H9 (cell line): ENCODE data around the gene KLHL12. TPM values are rescaled to one million over a fixed set of nuclear protein-coding genes. Genes with fewer than 3 reads are reported as not detected.

ENCODE experiments used
- DNase-seq: peaks from one replicate; pipeline ENCODE4 v3.0.0-alpha.2; 2017
- H2AFZ ChIP-seq: one replicate; pipeline ENCODE4 v1.6.1; 2013; ENCODE audit warnings: mild to moderate bottlenecking, low read length, control low read depth, moderate library complexity
- H2AK5ac ChIP-seq: 2 replicates; pipeline ENCODE4 v1.6.1; 2013; ENCODE audit warnings: low read length, control low read depth, mixed read lengths; ENCODE audit not compliant: insufficient read length
- H2BK120ac ChIP-seq: one replicate; pipeline ENCODE4 v1.6.1; 2013; ENCODE audit warnings: low read depth, mild to moderate bottlenecking, low read length, control low read depth, inconsistent platforms; ENCODE audit not compliant: poor library complexity, severe bottlenecking
- H2BK12ac ChIP-seq: 2 replicates; pipeline ENCODE4 v1.6.1; 2013; ENCODE audit warnings: low read length, control low read depth, mixed read lengths, low read depth; ENCODE audit not compliant: insufficient read length
- H2BK15ac ChIP-seq: 2 replicates; pipeline ENCODE4 v1.6.1; 2013; ENCODE audit warnings: low read depth, low read length, control low read depth
- H2BK20ac ChIP-seq: one replicate; pipeline ENCODE4 v1.6.1; 2013; ENCODE audit warnings: low read depth, mild to moderate bottlenecking, low read length, control low read depth, inconsistent platforms; ENCODE audit not compliant: poor library complexity, severe bottlenecking
- H2BK5ac ChIP-seq: 2 replicates; pipeline ENCODE4 v1.6.1; 2013; ENCODE audit warnings: low read length, control low read depth, mixed read lengths; ENCODE audit not compliant: insufficient read length
- H3K14ac ChIP-seq: 2 replicates; pipeline ENCODE4 v1.6.1; 2013; ENCODE audit warnings: low read length, control low read depth; ENCODE audit not compliant: insufficient read depth
- H3K18ac ChIP-seq: 2 replicates; pipeline ENCODE4 v1.6.1; 2013; ENCODE audit warnings: low read depth, mild to moderate bottlenecking, mixed read lengths, low read length, control low read depth; ENCODE audit not compliant: insufficient read length
- H3K23ac ChIP-seq: 2 replicates; pipeline ENCODE4 v1.6.1; 2013; ENCODE audit warnings: low read length, control low read depth, mixed read lengths, low read depth; ENCODE audit not compliant: insufficient read length
- H3K23me2 ChIP-seq: 2 replicates; pipeline ENCODE4 v1.6.1; 2013; ENCODE audit warnings: low read depth, mild to moderate bottlenecking, mixed read lengths, low read length, control low read depth; ENCODE audit not compliant: insufficient read length, poor library complexity, severe bottlenecking
- H3K27ac ChIP-seq: 2 replicates; pipeline ENCODE4 v1.5.1; 2013; ENCODE audit warnings: low read length, control low read depth, mixed read lengths, low read depth; ENCODE audit not compliant: insufficient read length
- H3K27me3 ChIP-seq: 2 replicates; pipeline ENCODE4 v1.6.1; 2013; ENCODE audit warnings: low read length, control low read depth, inconsistent platforms; ENCODE audit not compliant: insufficient read depth
- H3K4ac ChIP-seq: 2 replicates; pipeline ENCODE4 v1.6.1; 2013; ENCODE audit warnings: low read depth, mild to moderate bottlenecking, control low read depth, inconsistent platforms, low read length, moderate library complexity
- H3K4me1 ChIP-seq: 2 replicates; pipeline ENCODE4 v1.6.1; 2013; ENCODE audit warnings: low read length, control low read depth, inconsistent platforms; ENCODE audit not compliant: insufficient read depth
- H3K4me2 ChIP-seq: 2 replicates; pipeline ENCODE4 v1.6.1; 2013; ENCODE audit warnings: low read length, control low read depth, mixed read lengths; ENCODE audit not compliant: insufficient read length, insufficient read depth
- H3K56ac ChIP-seq: 2 replicates; pipeline ENCODE4 v1.6.1; 2013; ENCODE audit warnings: low read depth, mild to moderate bottlenecking, mixed read lengths, low read length, control low read depth; ENCODE audit not compliant: insufficient read length
- H3K79me1 ChIP-seq: 2 replicates; pipeline ENCODE4 v1.6.1; 2013; ENCODE audit warnings: low read depth, mild to moderate bottlenecking, moderate library complexity, low read length, control low read depth, inconsistent platforms; ENCODE audit not compliant: insufficient read depth, poor library complexity, severe bottlenecking
- H3K79me2 ChIP-seq: 2 replicates; pipeline ENCODE4 v1.6.1; 2013; ENCODE audit warnings: low read length, control low read depth, inconsistent platforms; ENCODE audit not compliant: insufficient read depth
- H3K9ac ChIP-seq: 2 replicates; pipeline ENCODE4 v1.6.1; 2013; ENCODE audit warnings: low read length, control low read depth, mixed read lengths; ENCODE audit not compliant: insufficient read length; ENCODE audit errors: extremely low read depth
- H3K9me3 ChIP-seq: one replicate; pipeline ENCODE4 v1.6.1; 2013; ENCODE audit warnings: low read depth, low read length, inconsistent platforms; ENCODE audit not compliant: control insufficient read depth
- H3T11ph ChIP-seq: one replicate; pipeline ENCODE4 v1.6.1; 2013; ENCODE audit warnings: mild to moderate bottlenecking, low read length, control low read depth, inconsistent platforms
- H4K20me1 ChIP-seq: one replicate; pipeline ENCODE4 v1.6.1; 2013; ENCODE audit not compliant: control insufficient read depth, insufficient read length, insufficient read depth
- H4K5ac ChIP-seq: 2 replicates; pipeline ENCODE4 v1.6.1; 2013; ENCODE audit warnings: low read depth, mild to moderate bottlenecking, mixed read lengths, low read length, control low read depth; ENCODE audit not compliant: insufficient read length
- H4K8ac ChIP-seq: replicated peaks from 2 replicates; pipeline ENCODE4 v1.6.1; 2013; ENCODE audit warnings: low read length, control low read depth, mixed read lengths, low read depth; ENCODE audit not compliant: insufficient read length
- H4K91ac ChIP-seq: 2 replicates; pipeline ENCODE4 v1.6.1; 2013; ENCODE audit warnings: low read depth, mild to moderate bottlenecking, moderate library complexity, mixed read lengths, low read length, control low read depth; ENCODE audit not compliant: insufficient read length
- H3K27ac Mint-ChIP-seq, 3 experiments: 2 replicates in 2 of 3; 3 replicates in 1 of 3; pipeline ENCODE4 v1.8.0; 2020 to 2021; ENCODE audit warnings: mixed read lengths in 3 of 3, mild to moderate bottlenecking in 1 of 3, moderate library complexity in 1 of 3
- H3K27me3 Mint-ChIP-seq: 2 replicates; pipeline ENCODE4 v1.8.0; 2021; ENCODE audit warnings: low read depth, mild to moderate bottlenecking, moderate library complexity, mixed read lengths
- H3K36me3 Mint-ChIP-seq, 3 experiments: 2 replicates in 2 of 3; 3 replicates in 1 of 3; pipeline ENCODE4 v1.8.0; 2020 to 2021; ENCODE audit warnings: low read depth in 3 of 3, mixed read lengths in 3 of 3; ENCODE audit not compliant: insufficient read depth in 1 of 3
- H3K4me1 Mint-ChIP-seq, 2 experiments: 2 replicates each; pipeline ENCODE4 v1.8.0; 2020; ENCODE audit warnings: mixed read lengths in 2 of 2
- H3K4me3 Mint-ChIP-seq, 2 experiments: 2 replicates in 1 of 2; 3 replicates in 1 of 2; pipeline ENCODE4 v1.8.0; 2020 to 2021; ENCODE audit warnings: mild to moderate bottlenecking in 2 of 2, mixed read lengths in 2 of 2, moderate library complexity in 1 of 2
- H3K9me3 Mint-ChIP-seq, 2 experiments: 2 replicates in 1 of 2; 3 replicates in 1 of 2; pipeline ENCODE4 v1.8.0; 2020; ENCODE audit warnings: mild to moderate bottlenecking in 2 of 2, mixed read lengths in 2 of 2, moderate library complexity in 1 of 2
- CTCF ChIP-seq: fragments of 200-600 bp; sonication (generic); conservative IDR thresholded peaks from 3 replicates; pipeline ENCODE4 v1.8.0; 2021; ENCODE audit warnings: antibody characterized with exemption, mild to moderate bottlenecking
- WGBS: extraction: QIAGEN DNeasy Blood & Tissue Kit; methylation state at CpG from one replicate; pipeline ENCODE4 v1.1.7; 2013; ENCODE audit warnings: missing lambda C conversion rate, low lambda C conversion rate, mixed read lengths; ENCODE audit not compliant: insufficient read length; ENCODE audit errors: extremely low coverage; 5-methylcytosine and 5-hydroxymethylcytosine counted together
- total RNA-seq: library from RNA; stranded (reverse); gene quantifications from 2 replicates; pipeline ENCODE4 v1.2.1, GENCODE V29; 2021

The KLHL12 gene
- total RNA-seq, 1 experiment from 2014 or later: 38.4 TPM

- Mint-ChIP-seq H3K27ac (no peak overlapping the region), H3K9me3 (no peaks in the 10 kb centered on the region), H3K4me3 (no peak overlapping the region), H3K27me3 (no peaks in the 10 kb centered on the region), H3K36me3 (peaks cover 19 to 69% (median 52%) of the 10 kb centered on the region in 3 experiments; a peak in 6 of 7 replicates), H3K4me1 (peaks cover 2 to 4% of the 10 kb centered on the region in 2 experiments)
- H3K23me2 ChIP-seq: peaks cover under 1% of the 10 kb centered on the region
- no peak overlapping the region for H2AFZ ChIP-seq
- no peaks in the 10 kb centered on the region for H3K4me1 ChIP-seq
- H3K4ac ChIP-seq: no peak overlapping the region
- H3K27ac ChIP-seq: no peak overlapping the region
- H2BK120ac ChIP-seq: no peak overlapping the region
- H3K9ac ChIP-seq: no peak overlapping the region
- no peak overlapping the region for H2BK5ac ChIP-seq
- no peaks in the 10 kb centered on the region for H3K9me3 ChIP-seq
- H3K79me2 ChIP-seq: peaks cover 2% of the 10 kb centered on the region; the same call in 1 of the 2 replicates
- no peaks in the 10 kb centered on the region for H4K20me1 ChIP-seq
- no CpG with 5 or more reads among the region's 8 CpGs for WGBS
- no peak overlapping the region for H3T11ph ChIP-seq
- H3K27me3 ChIP-seq: no peaks in the 10 kb centered on the region
- H3K56ac ChIP-seq: no peak overlapping the region
- DNase-seq: no peak
- H4K8ac ChIP-seq: no peak overlapping the region
- H3K14ac ChIP-seq: no peak overlapping the region
- no peak overlapping the region for H2BK15ac ChIP-seq
- no peak for TF ChIP-seq CTCF
- no peak overlapping the region for H3K4me2 ChIP-seq
- no peak overlapping the region for H2AK5ac ChIP-seq
- no peak overlapping the region for H3K23ac ChIP-seq
- no peak overlapping the region for H2BK12ac ChIP-seq
- H3K79me1 ChIP-seq: peaks cover 8% of the 10 kb centered on the region
- H3K18ac ChIP-seq: no peak overlapping the region
- no peak overlapping the region for H4K5ac ChIP-seq
- no peak overlapping the region for H2BK20ac ChIP-seq
- no peak overlapping the region for H4K91ac ChIP-seq
These were observed 72.2 kb downstream of the KLHL12 start for GRCh38 chr1:202854787-202855186.
